Activated CD4-positive, alpha-beta T cell treated with anti-CD3 and anti-CD28 coated beads for 24 hours (primary cell): ENCODE measurements around the gene PARP15.

Experiments used
- DNase-seq, 2 donors: peaks; one replicate each; pipeline ENCODE4 v3.0.0-alpha.2; 2020; ENCODE audit warnings: low read depth in 2 of 2

Gene PARP15

GRCh38 chr3:122572940-122573412 lies 4.5 kb upstream of the PARP15 start:
- DNase-seq, result no peak

- no peak for DNase-seq
Measured at GRCh38 chr3:122576174-122576940, 1.1 kb upstream of the PARP15 start.

- no peak for DNase-seq
Measured at GRCh38 chr3:122578069-122578740, 755 bp downstream of the PARP15 start.

GRCh38 chr3:122580470-122580869 lies 3.0 kb downstream of the PARP15 start:
- DNase-seq, result no peak

- no peak for DNase-seq
Measured at GRCh38 chr3:122581622-122582021, 4.2 kb downstream of the PARP15 start.

- DNase-seq, result no peak
Measured at GRCh38 chr3:122582390-122582789, 4.9 kb downstream of the PARP15 start.

- DNase-seq, result no peak
Measured at GRCh38 chr3:122586098-122586497, 8.6 kb downstream of the PARP15 start.

- DNase-seq, result no peak
Measured at GRCh38 chr3:122586773-122587485, 9.5 kb downstream of the PARP15 start.

- DNase-seq, result no peak
Measured at GRCh38 chr3:122587572-122587971, 10.1 kb downstream of the PARP15 start.

- DNase-seq, result no peak
Measured at GRCh38 chr3:122589297-122589696, 11.8 kb downstream of the PARP15 start.

- no peak for DNase-seq
Measured at GRCh38 chr3:122590610-122591009, 13.2 kb downstream of the PARP15 start.

- no peak for DNase-seq
Measured at GRCh38 chr3:122594025-122594424, 16.6 kb downstream of the PARP15 start.

GRCh38 chr3:122598151-122598550 lies 20.7 kb downstream of the PARP15 start:
- DNase-seq, result no peak

- DNase-seq, result no peak
Measured at GRCh38 chr3:122598556-122598955, 21.1 kb downstream of the PARP15 start.

GRCh38 chr3:122602011-122602710 lies 24.7 kb downstream of the PARP15 start:
- DNase-seq, result no peak

GRCh38 chr3:122603056-122603455 lies 25.6 kb downstream of the PARP15 start:
- DNase-seq, result no peak

- DNase-seq, result no peak
Measured at GRCh38 chr3:122606330-122606729, 28.9 kb downstream of the PARP15 start.

- DNase-seq, result no peak
Measured at GRCh38 chr3:122608916-122609315, 31.5 kb downstream of the PARP15 start.

- DNase-seq, result peak in 1 of 2 donors; percentile 18
Measured at GRCh38 chr3:122609798-122610559, 32.5 kb downstream of the PARP15 start.

GRCh38 chr3:122612696-122613095 lies 35.2 kb downstream of the PARP15 start:
- DNase-seq, result no peak

GRCh38 chr3:122615303-122615702 lies 37.9 kb downstream of the PARP15 start:
- no peak for DNase-seq
